HG02763 (cell line): ENCODE data around the gene OR5K3.

Experiments used
- ATAC-seq: cut with Tn5 transposase; IDR thresholded peaks from one replicate; pipeline ENCODE4 v1.9.1; 2021; ENCODE audit warnings: mild to moderate bottlenecking, moderate library complexity; ENCODE audit not compliant: unreplicated experiment

Gene OR5K3

GRCh38 chr3:98432575-98432974, 42.1 kb downstream of the OR5K3 start:
- no peak for ATAC-seq

- ATAC-seq, result no peak
These were observed 43.3 kb downstream of the OR5K3 start for GRCh38 chr3:98433764-98434163.

GRCh38 chr3:98434412-98434811, 43.9 kb downstream of the OR5K3 start:
- no peak for ATAC-seq

- no peak for ATAC-seq
These were observed 49.8 kb downstream of the OR5K3 start for GRCh38 chr3:98440283-98440682.
